NCI-H2227 (cell line): ENCODE measurements around the gene FBXO3.

Experiments
- DNase-seq: peaks from one replicate; lab custom pipeline; 2025; ENCODE audit not compliant: unreplicated experiment; lab: John Stamatoyannopoulos, UW

FBXO3 gene

GRCh38 chr11:33772870-33773269, 1.4 kb downstream of the FBXO3 start:
- no peak for DNase-seq

GRCh38 chr11:33772300-33772699, 2.0 kb downstream of the FBXO3 start:
- DNase-seq = no peak

- DNase-seq = no peak
Measured at GRCh38 chr11:33770236-33770635, 4.1 kb downstream of the FBXO3 start.

- DNase-seq = no peak
Measured at GRCh38 chr11:33769542-33769941, 4.8 kb downstream of the FBXO3 start.

GRCh38 chr11:33767624-33768023, 6.7 kb downstream of the FBXO3 start:
- no peak for DNase-seq

- DNase-seq = no peak
Measured at GRCh38 chr11:33766085-33766484, 8.2 kb downstream of the FBXO3 start.

GRCh38 chr11:33761471-33761870, 12.8 kb downstream of the FBXO3 start:
- no peak for DNase-seq

GRCh38 chr11:33753304-33753967, 20.9 kb downstream of the FBXO3 start:
- DNase-seq = no peak

- DNase-seq = no peak
Measured at GRCh38 chr11:33751878-33752277, 22.4 kb downstream of the FBXO3 start.

GRCh38 chr11:33747979-33748378, 26.3 kb downstream of the FBXO3 start:
- no peak for DNase-seq

GRCh38 chr11:33743291-33743690, 31.0 kb downstream of the FBXO3 start:
- no peak for DNase-seq

GRCh38 chr11:33742249-33742851, 32.0 kb downstream of the FBXO3 start:
- DNase-seq = peak; percentile 27

GRCh38 chr11:33741806-33742205, 32.5 kb downstream of the FBXO3 start:
- DNase-seq = no peak

- DNase-seq = no peak
Measured at GRCh38 chr11:33737362-33737821, 36.9 kb downstream of the FBXO3 start.

GRCh38 chr11:33736148-33736812, 38.0 kb downstream of the FBXO3 start, which contains the start of gene CD59:
Gene CD59, minus strand, starts transcription at chr11:33736423. Its CDS starts 13,978 bp downstream, at chr11:33722445.
- DNase-seq = peak; percentile 92

- peak; percentile 51 for DNase-seq
Measured at GRCh38 chr11:33735271-33736147, 38.8 kb downstream of the FBXO3 start.

GRCh38 chr11:33734441-33735270, 39.7 kb downstream of the FBXO3 start:
- peak; percentile 41 for DNase-seq

- no peak for DNase-seq
Measured at GRCh38 chr11:33733980-33734379, 40.3 kb downstream of the FBXO3 start.

- no peak for DNase-seq
Measured at GRCh38 chr11:33731723-33732531, 42.4 kb downstream of the FBXO3 start.
